Activated gamma-delta T cell treated with anti-CD3 and anti-CD28 coated beads, Interleukin-2, amount 50 U/mL, for 16 hours (primary cell): ENCODE measurements around the gene NTN1.
"Not testable (repeated sequence)": the region's sequence is repeated elsewhere in the genome, so short reads cannot be mapped to it uniquely, and the experiment has no call there.

ENCODE experiments used
- DNase-seq: peaks from one replicate; pipeline ENCODE4 v3.0.0-alpha.2; 2020; ENCODE audit warnings: low read depth

NTN1 gene

DNA sequence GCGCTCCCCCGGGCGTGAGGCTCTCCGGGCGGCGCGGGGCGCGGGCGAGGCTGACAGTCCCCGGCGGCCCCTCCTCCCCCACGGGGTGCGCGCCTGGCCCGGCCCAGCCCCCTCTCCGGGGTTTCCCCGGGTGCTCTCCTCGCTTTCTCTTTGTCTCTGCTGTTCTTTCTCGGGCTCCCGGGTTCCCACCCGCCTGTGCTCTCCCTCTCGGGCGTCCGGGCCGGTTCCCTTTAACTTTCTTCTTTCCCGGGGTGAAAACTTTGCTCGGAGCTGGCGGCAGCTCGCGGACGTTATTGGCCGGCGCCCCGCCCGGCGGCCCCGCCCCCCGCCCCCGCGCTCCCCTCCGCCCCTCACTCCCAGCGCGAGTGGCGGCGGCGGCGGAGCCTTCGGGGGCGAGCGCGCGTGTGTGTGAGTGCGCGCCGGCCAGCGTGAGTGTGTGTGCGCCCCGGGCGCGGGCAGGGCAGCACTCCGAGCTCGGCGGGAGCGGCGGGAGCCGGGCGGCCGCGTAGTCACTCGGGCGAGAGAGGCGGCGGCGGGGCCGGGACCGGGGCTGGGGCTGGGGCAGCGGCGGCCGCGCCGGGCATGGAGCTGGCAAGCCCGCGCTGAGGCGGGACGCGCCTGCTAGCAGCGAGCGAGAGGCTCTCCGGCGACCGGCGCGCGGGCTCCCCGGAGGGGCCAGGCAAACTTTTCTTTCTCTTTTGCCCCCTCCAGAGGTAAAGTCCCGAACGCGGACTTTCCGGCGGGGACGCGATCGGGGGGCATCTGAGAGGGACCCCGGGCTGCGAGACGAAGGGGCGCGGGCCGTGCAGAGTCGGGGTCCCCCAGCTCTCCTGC, at the start of gene NTN1:
Gene NTN1 (plus strand): TSS at position 353 of the 834 bp plus-strand sequence. CDS start 864 bp downstream, outside the sequence.
- peak; percentile 44 for DNase-seq

DNA sequence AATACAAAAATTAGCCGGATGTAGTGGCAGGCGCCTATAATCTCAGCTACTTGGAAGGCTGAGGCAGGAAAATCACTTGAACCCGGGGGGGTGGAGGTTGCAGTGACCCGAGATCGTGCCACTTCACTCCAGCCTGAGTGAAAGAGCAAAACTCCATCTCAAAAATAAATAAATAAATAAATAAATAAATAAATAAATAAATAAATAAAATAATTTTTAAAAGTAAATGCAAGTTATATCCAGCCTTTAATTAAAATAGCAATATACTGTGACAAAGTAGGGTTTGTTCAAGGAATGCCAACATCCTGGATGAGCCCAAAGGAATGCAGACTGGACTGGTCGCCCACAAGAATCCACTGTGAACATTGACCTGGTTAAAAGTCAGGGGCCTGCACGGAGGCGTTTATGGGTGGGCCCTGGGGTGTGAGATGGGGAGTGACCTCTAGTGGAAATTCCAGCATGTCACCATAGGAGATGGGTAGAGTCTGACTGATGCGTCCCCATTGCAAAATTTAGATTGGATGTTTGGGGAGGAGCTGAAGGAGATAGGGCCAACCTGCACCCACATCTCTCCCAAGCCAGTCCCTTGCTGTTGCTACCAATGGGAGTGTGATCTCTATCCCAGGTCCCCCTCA, 46.1 kb upstream of the NTN1 start:
- no peak for DNase-seq

DNA sequence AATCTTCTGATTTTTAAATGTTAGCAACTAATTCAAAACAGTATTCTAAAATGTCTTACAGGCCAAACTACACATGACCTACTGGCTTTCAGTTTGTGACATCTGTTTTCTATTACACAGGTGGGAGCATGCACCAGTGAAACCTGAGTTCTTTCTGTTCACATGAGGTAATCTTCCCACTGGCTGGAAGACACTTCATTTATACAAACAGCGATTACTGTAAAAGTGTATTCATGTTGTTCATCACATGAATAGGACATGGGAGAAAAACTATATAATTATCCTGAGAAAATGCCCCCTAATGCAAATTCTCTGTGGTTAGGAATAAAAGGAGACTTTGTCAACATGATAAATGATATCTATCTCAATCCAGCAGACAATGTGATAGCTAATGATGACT, 44.7 kb upstream of the NTN1 start:
- no peak for DNase-seq

DNA sequence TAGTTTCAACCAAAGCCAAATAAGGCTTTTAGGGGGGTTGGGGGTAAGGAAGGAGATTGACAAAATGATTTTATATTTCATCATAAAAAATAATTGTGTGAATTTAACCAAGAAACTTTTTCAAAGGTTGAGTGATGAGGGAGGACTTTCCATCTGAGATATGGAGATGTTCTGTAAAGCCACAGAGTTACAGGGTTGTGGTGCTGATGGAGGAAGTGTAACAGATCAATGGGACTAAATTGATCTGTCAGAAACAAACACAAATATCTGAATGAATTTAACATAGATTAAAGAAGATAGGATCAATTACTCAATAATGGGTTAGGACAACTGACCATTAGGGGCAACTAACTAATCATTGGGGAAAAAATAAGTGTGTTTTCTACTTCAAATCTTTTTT, 41.6 kb upstream of the NTN1 start:
- DNase-seq, result no peak

DNA sequence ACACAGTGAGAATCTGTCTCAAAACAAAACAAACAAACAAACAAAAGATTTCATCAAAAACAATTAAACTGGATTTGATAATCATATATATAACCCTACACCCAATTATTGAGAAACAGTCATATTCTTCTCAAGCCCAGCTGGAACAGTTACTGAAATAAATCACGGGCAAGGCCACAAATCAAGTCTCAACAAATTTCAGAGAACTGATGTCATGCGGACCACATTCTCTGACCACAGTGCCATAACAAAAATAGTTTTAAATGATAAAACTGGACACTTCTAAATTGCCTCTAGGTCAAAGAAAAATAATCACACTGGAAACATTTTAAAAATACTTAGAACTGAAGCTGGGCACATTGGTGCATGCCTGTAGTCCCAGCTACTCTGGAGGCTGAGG, 39.9 kb upstream of the NTN1 start:
- DNase-seq, result no peak

DNA sequence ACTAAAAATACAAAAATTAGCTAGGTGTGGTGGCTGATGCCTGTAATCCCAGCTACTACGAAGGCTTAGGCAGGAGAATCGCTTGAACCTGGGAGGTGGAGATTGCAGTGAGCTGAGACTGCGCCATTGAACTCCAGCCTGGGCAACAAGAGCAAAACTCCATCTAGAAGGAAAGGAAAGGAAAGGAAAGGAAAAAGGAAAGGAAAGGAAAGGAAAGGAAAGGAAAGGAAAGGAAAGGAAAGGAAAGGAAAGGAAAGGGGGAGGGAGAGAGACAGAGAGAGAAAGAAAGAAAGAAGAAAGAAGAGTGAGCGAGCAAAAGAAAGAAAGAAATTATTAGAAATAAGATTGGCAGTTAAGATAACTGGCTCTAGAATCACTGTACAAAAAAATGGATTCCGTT, 37.1 kb upstream of the NTN1 start:
- DNase-seq, result not testable (repeated sequence)

DNA sequence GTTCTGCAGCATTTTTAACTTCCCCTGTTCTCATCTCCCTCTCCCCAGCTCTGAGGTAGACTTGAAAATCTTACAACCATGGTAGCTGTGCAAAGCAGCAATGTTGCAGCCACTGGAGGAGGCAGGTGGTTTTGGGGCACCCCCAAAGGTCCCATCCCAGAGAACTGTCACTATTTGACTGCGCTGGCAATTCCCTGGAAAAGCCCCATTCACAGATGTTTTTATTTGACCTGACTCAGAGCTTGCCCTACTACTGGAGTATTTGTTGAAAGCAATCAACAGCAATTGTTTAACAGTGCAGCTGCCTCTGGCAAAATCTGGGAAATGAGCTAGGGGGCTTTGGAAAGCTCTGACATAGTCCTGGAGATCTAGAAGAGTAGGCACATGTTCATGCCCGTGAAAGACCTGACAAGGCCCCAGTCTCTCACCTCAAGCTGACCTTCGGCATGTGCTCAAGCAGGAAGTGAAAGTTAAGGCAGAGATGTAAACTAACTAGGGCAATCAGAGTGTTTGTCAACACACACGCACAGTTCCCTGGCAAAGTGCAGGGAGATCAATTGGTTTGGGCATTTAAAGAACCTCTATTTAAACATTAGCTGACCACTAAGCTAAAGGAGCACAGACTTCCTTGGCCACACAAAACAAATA, 36.1 kb upstream of the NTN1 start:
- DNase-seq, result no peak

DNA sequence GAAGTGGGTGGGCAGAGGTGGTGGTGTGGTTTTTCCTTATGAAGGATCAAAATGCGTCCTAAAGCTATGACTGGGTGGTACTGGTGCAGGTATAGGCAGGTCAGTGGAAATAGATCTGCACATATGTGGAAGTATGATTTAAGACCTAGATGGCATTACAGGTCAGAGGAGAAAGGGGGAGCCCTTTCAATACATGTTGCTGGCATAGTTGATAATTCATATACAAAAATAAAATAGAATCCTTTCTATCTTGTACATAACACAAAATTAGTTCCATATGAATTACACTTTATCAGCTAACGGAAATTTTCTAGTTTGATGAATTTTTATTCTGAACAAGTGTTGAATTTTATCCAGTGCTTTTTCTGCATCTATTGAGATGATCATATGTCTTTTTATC, 35.0 kb upstream of the NTN1 start:
- DNase-seq, result no peak

DNA sequence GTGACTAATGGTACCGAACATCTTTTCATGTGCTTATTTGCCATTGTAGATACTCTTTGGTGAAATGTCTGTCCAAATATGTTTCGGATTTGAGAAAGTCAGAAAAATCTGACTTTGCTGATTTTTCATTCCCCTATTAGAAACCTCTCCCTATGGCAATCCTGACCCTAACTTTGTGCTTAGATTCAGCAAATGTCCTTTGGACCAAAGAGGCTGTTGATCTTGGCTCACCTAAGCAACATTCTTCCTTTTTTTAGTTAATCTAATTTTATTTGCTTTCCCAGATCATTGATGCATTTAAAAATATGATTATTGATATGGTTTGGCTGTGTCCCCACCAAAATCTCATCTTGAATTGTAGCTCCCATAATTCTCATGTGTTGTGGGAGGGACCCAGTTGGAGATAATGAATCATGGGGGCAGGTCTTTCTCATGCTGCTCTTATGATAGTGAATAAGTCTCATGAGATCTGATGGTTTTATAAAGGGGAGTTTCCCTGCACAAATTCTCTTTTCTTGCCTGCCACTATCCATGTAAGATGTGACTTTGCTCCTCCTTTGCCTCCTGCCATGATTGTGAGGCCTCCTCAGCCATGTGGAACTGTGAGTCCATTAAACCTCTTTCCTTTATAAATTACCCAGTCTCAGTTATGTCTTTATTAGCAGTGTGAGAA, 32.9 kb upstream of the NTN1 start:
- DNase-seq, result not testable (repeated sequence)

DNA sequence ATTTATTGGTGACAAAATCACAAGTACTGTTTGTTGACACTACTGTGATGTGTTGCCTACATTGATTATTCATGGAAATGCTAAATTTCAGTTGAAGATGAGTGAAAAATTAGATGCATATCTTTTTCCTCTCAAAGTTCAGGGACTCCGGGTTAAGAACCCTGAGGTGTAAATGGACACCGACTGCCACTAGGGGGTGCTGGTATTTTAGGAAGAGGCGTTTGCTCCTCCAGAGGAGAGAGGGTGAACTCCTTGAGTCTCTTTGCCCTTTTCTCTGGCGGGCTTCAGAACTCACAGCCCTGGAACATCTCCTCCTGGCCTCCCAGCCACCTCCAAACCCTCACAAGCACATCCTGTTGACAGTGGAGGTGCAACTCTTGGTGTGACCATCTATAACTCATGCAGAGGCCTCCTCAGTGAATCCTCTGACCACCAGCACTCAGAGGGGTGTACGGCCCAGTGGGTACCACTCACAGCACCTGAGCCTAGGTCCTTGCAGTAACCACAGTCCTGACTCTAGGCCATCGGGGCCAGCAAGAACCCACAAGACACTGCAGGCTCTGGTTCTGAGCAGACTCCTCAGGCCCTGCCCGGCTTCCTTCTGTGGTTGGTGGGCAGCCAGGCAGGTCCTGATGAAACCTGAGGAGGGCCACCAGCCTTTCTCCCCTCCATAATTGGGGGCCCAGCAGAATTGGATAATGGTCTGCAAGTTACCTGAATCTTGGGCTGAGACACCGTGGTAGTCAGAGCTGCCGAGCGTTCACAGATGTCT, 29.6 kb upstream of the NTN1 start:
- peak; percentile 51 for DNase-seq

DNA sequence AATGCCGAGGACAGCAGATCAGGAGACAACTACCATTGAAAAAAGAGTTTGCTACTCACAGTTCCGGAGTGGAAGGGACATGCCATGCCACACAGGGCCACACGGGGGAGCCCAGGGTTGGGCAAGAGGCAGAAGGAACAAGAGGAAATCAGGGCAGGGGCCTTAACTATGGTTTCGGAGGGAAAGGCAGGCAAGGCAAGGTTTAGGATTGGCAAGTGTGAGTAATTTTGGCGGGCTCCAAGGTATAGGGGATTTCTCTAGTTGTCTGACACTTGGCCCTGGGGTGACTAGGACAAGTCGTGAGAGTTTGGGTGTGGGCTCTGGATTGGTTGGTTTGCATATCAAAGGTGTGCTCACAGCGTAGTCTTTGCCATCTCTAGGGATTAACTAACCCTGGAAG, 27.0 kb upstream of the NTN1 start:
- DNase-seq, result peak; percentile 57

DNA sequence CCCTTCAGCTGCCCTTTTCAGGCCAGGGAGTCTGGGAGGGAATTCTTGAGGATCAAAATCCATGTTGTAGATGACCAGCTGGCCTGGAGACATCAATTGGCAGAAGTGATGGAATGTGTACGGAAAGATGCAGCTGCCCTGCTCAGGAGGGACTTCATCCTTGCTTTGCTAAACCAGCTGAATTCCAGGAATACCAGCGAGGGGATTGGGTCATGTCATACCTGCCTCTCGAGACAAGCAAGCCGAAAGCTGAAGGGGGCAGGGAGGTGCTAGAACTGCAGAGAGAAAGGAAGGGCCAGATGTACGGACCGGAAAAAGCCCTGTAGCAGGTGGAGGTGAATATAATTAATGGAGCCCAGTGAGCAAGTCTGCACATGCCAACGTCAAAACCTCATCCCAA, 25.6 kb upstream of the NTN1 start:
- no peak for DNase-seq

DNA sequence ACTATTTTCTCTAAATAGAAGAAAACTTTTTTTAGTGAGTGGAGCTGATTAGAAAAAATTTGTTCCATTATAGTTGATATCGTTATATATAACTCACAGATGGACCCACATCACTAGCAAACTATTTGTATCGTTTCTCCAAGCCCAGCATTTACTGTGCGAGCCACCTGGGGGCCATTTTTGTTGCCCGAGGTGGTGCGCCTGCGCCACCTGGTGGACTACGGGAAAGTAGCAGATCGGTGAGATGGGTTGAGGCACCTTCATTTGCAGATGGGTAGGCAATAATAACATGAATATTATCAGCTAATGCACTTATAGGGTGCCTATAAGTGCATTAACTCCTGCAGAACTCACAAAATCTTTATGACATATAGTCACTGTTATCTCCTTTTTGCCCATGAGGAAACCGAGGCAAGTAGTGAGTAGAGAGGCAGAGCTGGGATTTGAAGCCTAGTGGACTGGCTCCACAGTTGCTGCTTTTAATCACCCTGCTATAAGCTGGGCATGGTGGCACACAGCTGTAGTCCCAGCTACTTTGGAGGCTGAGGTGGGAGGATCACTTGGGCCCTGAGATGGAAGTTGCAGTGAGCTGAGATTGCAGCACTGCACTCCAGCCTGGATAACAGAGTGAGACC, 23.2 kb upstream of the NTN1 start:
- peak; percentile 75 for DNase-seq

DNA sequence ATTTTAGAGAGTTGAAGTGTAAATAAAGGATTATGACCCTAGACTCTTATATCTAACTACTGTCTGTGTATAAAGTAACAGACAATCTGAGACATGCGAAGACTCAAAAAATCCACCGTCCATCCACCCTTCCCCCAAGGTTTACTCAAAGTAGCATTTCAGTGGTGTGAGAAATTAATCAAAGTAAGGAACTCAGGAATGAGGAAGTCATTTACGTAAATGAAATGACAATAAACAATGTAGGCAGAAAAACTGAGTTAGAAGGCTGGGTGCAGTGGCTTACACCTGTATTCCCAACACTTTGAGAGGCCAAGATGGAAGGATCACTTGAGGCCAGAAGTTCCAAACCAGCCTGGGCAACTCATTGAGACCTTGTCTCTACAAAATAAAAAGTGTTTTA, 19.8 kb upstream of the NTN1 start:
- no peak for DNase-seq

DNA sequence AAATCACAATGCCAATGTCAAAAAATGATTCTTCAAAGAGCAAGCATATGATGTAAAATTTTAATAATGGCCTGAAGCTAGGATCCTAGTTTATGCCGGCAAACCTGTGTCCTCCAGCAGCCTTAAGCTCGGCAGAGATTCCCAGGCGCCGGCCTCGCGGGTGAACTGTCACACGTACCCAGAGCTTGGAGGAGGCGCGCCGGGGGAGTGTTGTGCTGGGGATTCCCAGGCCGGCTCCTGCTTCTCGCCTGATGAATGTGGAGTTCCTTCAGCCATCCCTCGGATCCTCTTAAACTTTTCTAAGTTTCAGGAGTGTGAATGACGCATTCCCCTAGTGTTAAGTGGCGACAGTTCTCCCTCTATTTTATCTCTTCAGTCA, 19.1 kb upstream of the NTN1 start:
- DNase-seq, result no peak

DNA sequence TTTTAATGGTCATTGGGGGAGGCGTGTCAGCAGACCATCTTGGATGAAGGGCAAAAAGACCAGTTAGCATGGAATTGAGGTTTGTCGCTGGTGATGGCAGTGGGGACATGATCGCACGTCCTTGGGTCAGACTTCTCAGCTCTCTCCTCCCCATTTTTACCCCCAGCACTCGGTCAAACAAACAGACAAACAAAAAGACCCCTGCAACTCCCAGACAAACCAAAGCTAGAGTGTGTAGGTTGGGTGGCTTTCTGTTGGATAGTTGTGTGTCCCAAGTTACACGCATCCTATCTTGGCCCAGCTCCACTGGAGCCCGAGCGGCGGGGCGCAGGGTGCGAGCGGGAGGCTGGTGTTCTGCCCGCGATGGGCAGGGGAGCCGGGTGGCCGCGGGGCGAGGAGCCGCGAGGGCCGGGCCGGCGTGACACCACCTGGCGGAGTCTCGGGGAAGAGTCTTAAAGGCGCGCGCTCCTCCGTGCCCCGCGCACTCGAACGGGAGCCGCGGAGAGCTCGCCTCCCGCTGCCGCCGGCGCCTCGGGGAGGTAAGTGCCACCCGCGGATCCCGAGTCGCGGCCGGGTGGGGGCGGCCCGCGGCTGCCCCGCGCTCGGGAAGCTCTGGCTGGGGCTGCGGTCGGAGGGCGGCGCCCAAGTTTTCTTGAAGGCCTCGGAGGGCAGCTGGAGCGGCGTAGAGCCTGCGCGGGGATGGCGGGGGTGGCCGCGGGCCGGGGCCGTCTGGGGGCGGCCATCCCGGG, 18.5 kb upstream of the NTN1 start:
- DNase-seq, result no peak

DNA sequence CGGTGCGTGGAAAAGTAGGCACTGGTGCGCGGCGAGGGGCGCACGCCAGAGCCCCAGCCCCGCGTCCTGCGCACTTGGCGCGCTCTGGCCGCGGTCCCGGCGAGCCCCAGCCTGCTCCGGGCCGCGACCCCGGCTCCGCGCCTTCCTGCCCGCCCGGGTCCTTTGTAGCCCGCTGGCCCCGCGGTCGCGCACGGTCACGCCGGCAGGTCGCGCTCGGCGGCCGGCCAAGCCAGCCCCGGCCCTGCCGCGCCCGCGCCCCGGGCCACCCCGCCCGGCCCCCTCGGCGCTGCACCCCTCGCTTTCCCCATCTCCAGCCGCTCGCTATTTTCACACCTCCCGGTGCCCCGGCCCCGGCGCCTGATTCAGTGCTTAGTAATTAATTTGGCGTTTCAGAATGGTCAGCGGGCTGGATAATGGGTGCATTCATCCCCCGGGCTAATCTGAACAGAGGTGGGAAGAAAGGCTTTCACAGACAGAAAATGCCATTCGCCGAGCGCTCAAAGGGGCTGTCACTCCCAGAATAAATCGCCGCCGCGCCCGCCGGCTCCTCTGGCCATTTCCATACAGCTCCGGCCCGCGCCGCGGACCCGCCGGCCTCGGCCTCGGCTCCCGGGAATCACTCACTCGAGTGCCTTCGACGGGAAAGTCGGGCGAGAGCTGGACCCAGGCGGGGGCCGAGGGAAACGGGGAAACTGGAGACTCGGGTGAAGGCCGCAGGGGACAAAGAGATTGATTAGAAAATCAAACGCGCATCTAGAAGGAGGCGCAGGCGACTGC, 17.8 kb upstream of the NTN1 start:
- DNase-seq, result no peak

DNA sequence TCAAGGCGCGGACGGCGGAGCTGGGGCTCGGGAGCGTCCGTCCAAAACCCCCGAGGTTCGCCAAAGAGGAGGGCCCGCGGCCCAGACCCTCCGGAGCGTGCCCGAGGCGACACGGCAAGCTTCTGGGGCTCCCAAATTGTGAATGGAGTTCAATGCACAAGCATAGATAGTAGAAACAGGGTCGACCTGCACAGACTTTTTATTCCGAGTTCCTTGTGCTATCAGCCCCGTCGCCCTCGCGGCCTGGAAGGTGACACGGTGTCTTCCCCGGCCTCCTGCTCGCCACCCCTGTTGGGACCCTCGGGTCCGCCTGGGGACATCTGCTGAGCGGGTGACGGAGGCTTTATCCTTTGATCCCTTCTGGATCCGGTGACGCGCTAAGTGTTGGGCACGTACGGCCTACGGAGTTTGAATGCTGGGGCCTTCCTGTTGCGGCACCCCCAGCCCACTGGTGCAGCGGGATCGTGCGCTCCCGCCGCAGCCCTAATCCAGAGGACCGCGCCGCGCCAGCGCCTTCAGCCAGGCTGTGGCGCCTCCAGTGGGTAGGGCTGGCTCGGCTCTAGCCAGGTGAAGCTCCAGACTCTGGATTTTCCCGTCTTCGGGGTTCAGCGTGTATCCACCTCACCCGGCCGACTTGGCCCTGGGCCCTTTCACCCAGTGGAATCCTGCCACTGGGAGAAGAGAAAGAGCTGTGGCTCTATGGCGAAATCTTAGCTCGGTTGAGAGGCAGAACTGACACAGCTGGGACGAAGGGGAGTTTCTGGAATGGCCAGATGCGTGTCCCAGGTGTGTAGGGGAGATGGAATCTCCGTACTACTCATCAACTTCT, 17.0 kb upstream of the NTN1 start:
- DNase-seq, result no peak

DNA sequence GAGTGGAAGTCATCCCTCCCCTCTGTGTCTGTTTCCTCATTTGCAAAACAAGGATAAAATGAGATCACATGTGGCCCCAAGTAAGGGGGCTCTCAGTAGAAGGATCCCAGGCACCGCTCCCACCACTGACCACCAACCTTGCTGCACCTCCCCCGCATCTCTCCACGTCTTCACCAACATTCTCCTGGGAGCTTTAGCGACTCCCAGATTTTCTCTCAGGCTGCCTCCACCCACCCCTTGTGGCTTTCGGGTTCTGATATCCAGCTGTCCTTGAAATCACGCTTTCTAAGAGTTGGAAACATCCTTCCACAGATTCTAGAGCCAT, 16.4 kb upstream of the NTN1 start:
- no peak for DNase-seq
